Measurements from ENCODE around the gene SERF2.
A peak's percentile ranks its signal among the peaks of the same experiment; 100 is the strongest.

SERF2 gene

GRCh38 chr15:43774062-43774461 is 18.1 kb upstream of the SERF2 start:
- H3K4me3 ChIP-seq (ENCODE audit: low read length), result no peak overlapping the region
- no peak overlapping the region for H3K27ac ChIP-seq (ENCODE audit: low read length)
- no peak overlapping the region for H3K9ac ChIP-seq (ENCODE audit: low read length)
- no peaks in the 10 kb centered on the region for H3K9me3 ChIP-seq (ENCODE audit: control insufficient read depth, low read depth, low read length)
- peaks cover 52% of the 10 kb centered on the region for H3K36me3 ChIP-seq (ENCODE audit: control insufficient read depth, low read depth, low read length)
- H3K27me3 ChIP-seq (ENCODE audit: control insufficient read depth, insufficient read depth, low read length), result peaks cover 6% of the 10 kb centered on the region
- H3K4me1 ChIP-seq (ENCODE audit: control insufficient read depth, low read depth, low read length), result peaks cover 7% of the 10 kb centered on the region

GRCh38 chr15:43775411-43775965 is 16.6 kb upstream of the SERF2 start:
- H3K4me1 ChIP-seq (ENCODE audit: control insufficient read depth, low read depth, low read length), result peaks cover 7% of the 10 kb centered on the region
- peaks cover 6% of the 10 kb centered on the region for H3K27me3 ChIP-seq (ENCODE audit: control insufficient read depth, insufficient read depth, low read length)
- no peaks in the 10 kb centered on the region for H3K9me3 ChIP-seq (ENCODE audit: control insufficient read depth, low read depth, low read length)
- no peak overlapping the region for H3K27ac ChIP-seq (ENCODE audit: low read length)
- H3K9ac ChIP-seq (ENCODE audit: low read length), result no peak overlapping the region
- H3K36me3 ChIP-seq (ENCODE audit: control insufficient read depth, low read depth, low read length), result peaks cover 38% of the 10 kb centered on the region
- peak overlapping the region; percentile 86 for H3K4me3 ChIP-seq (ENCODE audit: low read length)

- peaks cover 7% of the 10 kb centered on the region for H3K4me1 ChIP-seq (ENCODE audit: control insufficient read depth, low read depth, low read length)
- H3K27me3 ChIP-seq (ENCODE audit: control insufficient read depth, insufficient read depth, low read length), result peaks cover 6% of the 10 kb centered on the region
- peaks cover 31% of the 10 kb centered on the region for H3K36me3 ChIP-seq (ENCODE audit: control insufficient read depth, low read depth, low read length)
- H3K4me3 ChIP-seq (ENCODE audit: low read length), result peak overlapping the region; percentile 86
- H3K9me3 ChIP-seq (ENCODE audit: control insufficient read depth, low read depth, low read length), result no peaks in the 10 kb centered on the region
- H3K9ac ChIP-seq (ENCODE audit: low read length), result peak overlapping the region; percentile 65
- no peak overlapping the region for H3K27ac ChIP-seq (ENCODE audit: low read length)
Measured at GRCh38 chr15:43776101-43776717, 15.9 kb upstream of the SERF2 start.

DNA sequence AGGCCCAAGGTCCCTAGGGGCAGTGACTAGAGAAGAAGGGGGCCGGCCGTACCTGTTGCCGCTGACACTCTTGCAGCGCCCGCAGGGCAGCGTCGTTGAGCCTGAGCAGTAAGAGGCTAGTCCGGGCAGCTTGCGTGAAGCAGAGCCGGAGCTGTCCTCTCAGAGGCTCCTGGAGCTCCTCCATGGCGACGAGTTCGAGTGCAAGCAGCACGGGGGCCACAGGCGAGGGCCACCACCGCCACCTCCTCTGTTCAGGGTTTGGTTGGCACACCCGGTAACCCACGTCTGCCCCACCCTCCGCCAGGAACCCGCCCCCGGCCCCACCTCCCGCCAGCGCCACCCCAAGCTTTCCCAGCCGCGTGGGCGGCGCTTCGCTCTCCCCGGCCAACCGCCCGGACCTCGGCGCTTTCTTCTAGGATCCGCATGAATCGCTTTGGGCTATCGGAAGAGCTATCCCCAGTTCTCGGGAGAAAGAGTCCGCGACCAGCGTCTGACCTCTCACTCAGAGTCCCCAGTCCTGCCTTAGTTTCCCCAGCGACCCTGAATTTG is 15.3 kb upstream of the SERF2 start, which contains the start of gene ELL3:
TSS of gene ELL3 (minus strand) at position 249 of the 549 bp plus-strand sequence. CDS start at position 184, 65 bp downstream.
- peaks cover 25% of the 10 kb centered on the region for H3K36me3 ChIP-seq (ENCODE audit: control insufficient read depth, low read depth, low read length)
- peak within 1 kb of the TSS; percentile 86 for H3K4me3 ChIP-seq (ENCODE audit: low read length)
- peaks cover 7% of the 10 kb centered on the region for H3K4me1 ChIP-seq (ENCODE audit: control insufficient read depth, low read depth, low read length)
- no peaks in the 10 kb centered on the region for H3K9me3 ChIP-seq (ENCODE audit: control insufficient read depth, low read depth, low read length)
- peaks cover 6% of the 10 kb centered on the region for H3K27me3 ChIP-seq (ENCODE audit: control insufficient read depth, insufficient read depth, low read length)
- peak within 1 kb of the TSS; percentile 65 for H3K9ac ChIP-seq (ENCODE audit: low read length)
- no peak within 1 kb of the TSS for H3K27ac ChIP-seq (ENCODE audit: low read length)

DNA sequence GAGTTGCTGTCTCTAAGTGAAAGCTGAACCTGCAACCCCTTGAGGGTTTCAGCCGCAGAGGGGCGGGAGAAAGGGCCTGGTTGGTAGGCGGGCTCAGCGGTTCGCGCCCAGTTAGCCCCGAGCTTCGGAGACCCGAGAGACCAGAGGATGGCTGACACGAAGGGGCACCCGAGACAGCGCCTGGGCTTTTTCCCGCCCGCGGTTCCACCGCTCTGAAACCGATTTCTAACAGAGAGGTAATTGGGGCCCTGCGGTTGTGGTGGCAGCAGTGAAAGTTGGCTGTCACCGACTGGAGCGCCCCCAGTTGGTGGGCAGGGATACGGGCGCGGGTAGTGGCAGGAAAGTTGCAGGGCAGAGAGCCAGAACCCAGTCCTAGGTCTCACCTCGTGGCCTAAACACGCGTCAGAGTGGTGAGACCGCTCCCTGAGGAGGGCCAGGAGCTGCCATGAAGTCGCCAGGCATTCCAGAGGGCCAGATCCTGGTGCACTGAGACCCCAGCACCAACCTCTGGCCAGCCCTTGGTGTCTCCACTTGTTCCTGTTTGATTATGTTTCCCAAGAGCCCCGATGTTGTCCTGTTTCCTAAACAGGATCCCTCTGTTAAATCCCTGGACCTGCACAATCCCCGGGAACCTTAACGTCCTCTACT is 14.7 kb upstream of the SERF2 start:
- H3K27me3 ChIP-seq (ENCODE audit: control insufficient read depth, insufficient read depth, low read length), result peaks cover 6% of the 10 kb centered on the region
- peak overlapping the region; percentile 86 for H3K4me3 ChIP-seq (ENCODE audit: low read length)
- peaks cover 19% of the 10 kb centered on the region for H3K36me3 ChIP-seq (ENCODE audit: control insufficient read depth, low read depth, low read length)
- peaks cover 7% of the 10 kb centered on the region for H3K4me1 ChIP-seq (ENCODE audit: control insufficient read depth, low read depth, low read length)
- H3K9ac ChIP-seq (ENCODE audit: low read length), result peak overlapping the region; percentile 27
- H3K9me3 ChIP-seq (ENCODE audit: control insufficient read depth, low read depth, low read length), result no peaks in the 10 kb centered on the region
- no peak overlapping the region for H3K27ac ChIP-seq (ENCODE audit: low read length)

- Histone ChIP-seq H3K27ac (ENCODE audit: low read length) (no peak overlapping the region), H3K36me3 (ENCODE audit: control insufficient read depth, low read depth, low read length) (peaks cover 5% of the 10 kb centered on the region), H3K27me3 (ENCODE audit: control insufficient read depth, insufficient read depth, low read length) (peaks cover 6% of the 10 kb centered on the region), H3K4me1 (ENCODE audit: control insufficient read depth, low read depth, low read length) (peaks cover 7% of the 10 kb centered on the region), H3K4me3 (ENCODE audit: low read length) (no peak overlapping the region), H3K9me3 (ENCODE audit: control insufficient read depth, low read depth, low read length) (no peaks in the 10 kb centered on the region), H3K9ac (ENCODE audit: low read length) (no peak overlapping the region)
Measured at GRCh38 chr15:43779016-43779415, 13.1 kb upstream of the SERF2 start.

DNA sequence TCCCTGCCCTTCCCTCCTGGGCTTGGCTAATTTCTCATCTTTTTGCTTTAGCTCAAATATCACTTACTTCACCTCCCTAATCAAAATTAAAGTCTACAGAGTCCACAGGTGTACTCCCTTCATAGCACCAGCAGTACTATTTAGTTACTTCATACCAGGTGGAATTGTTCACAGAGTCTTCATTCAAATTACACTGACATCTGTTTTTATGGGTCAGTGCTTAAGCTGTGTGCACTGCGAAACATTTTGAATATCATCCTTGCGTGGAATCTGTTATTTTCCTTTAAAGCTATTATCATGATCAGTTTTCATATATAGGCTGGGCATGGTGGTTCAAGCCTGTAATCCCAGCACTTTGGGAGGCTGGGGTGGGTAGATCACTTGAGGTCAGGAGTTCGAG is 2.7 kb upstream of the SERF2 start:
- Histone ChIP-seq H3K4me3 (ENCODE audit: low read length) (no peak overlapping the region), H3K27ac (ENCODE audit: low read length) (no peak overlapping the region), H3K9ac (ENCODE audit: low read length) (no peak overlapping the region), H3K36me3 (ENCODE audit: control insufficient read depth, low read depth, low read length) (peaks cover 13% of the 10 kb centered on the region), H3K9me3 (ENCODE audit: control insufficient read depth, low read depth, low read length) (no peaks in the 10 kb centered on the region), H3K4me1 (ENCODE audit: control insufficient read depth, low read depth, low read length) (peaks cover 13% of the 10 kb centered on the region), H3K27me3 (ENCODE audit: control insufficient read depth, insufficient read depth, low read length) (no peaks in the 10 kb centered on the region)

DNA sequence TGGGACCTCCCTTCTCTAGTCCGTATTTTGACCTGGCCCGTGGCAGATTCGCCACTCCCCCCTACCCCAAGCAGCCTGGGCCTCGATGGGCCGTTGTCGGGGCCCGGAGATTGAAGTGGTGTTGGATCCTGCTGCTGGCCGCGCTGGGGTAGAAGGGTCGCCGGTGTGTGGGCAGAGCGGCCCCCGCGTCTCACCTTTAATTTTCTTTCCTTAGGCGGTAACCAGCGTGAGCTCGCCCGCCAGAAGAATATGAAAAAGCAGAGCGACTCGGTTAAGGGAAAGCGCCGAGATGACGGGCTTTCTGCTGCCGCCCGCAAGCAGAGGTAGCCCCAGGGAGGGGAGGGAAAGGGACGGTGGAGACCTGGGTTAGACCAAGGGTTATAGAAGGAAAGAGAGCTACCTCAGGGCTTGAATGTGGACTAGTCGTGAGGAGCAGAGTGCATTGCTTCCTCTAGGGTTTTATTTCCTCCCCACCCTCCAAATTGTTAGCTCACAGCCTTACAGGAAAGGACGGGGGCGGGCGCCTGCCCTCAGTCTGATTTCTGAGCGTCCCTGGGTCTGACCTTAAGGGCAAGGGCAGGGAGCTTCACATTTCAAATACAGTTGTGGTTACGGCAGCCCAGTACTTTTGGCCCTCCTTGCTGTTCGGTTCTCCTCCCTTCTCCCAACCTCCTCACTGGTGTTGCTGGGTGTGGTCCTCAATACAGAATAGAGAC is 799 bp downstream of the SERF2 start:
- Histone ChIP-seq H3K9ac (ENCODE audit: low read length) (peak overlapping the region; percentile 97), H3K4me1 (ENCODE audit: control insufficient read depth, low read depth, low read length) (peaks cover 32% of the 10 kb centered on the region), H3K27me3 (ENCODE audit: control insufficient read depth, insufficient read depth, low read length) (no peaks in the 10 kb centered on the region), H3K9me3 (ENCODE audit: control insufficient read depth, low read depth, low read length) (no peaks in the 10 kb centered on the region), H3K4me3 (ENCODE audit: low read length) (peak overlapping the region; percentile 99), H3K36me3 (ENCODE audit: control insufficient read depth, low read depth, low read length) (peaks cover 36% of the 10 kb centered on the region), H3K27ac (ENCODE audit: low read length) (peak overlapping the region; percentile 78)

DNA sequence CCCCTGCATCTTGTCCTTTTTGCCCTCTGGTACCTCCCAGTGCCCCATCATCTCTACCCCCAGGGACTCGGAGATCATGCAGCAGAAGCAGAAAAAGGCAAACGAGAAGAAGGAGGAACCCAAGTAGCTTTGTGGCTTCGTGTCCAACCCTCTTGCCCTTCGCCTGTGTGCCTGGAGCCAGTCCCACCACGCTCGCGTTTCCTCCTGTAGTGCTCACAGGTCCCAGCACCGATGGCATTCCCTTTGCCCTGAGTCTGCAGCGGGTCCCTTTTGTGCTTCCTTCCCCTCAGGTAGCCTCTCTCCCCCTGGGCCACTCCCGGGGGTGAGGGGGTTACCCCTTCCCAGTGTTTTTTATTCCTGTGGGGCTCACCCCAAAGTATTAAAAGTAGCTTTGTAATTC is 1.5 kb downstream of the SERF2 start:
- H3K9ac ChIP-seq (ENCODE audit: low read length), result no peak overlapping the region
- peaks cover 32% of the 10 kb centered on the region for H3K4me1 ChIP-seq (ENCODE audit: control insufficient read depth, low read depth, low read length)

DNA sequence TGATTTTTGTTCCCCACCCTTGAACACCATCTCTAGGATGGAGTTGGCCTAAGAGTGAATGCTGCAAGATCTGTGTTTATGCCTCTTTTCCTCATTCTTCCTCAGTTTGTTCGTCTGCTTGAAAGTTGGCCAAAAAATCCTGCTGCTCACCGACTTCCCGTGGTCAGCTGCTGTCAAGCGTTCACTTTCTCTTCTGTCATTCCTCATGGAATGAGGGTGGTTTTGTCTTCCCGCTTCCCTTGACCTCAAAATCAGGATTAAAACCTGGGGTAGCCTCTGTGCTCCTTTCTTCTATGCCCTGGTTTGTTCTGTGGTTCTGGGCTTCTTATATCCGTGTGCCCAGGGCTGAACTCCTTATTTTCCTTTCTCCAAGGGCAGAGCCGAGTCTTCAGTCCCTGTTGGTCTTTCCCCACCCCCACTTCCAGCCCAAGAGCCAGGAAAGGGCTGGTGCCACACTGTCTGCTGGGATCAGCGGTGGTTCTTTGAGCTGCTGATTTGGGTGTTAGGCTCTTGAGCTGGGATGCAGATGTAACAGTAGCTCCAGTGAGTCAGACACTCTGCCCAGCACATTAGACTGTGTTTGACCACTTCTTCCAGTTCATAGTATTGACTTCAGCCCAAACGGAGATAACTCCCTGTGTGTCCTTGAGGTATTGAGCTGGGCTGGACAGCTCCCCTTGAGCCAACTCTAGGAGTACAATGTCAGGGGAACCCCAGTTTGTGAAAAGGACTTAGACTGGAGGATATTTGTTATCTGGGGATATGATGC is 2.3 kb downstream of the SERF2 start:
- H3K4me1 ChIP-seq (ENCODE audit: control insufficient read depth, low read depth, low read length), result peaks cover 32% of the 10 kb centered on the region
- H3K4me3 ChIP-seq (ENCODE audit: low read length), result peak overlapping the region; percentile 7
- H3K9me3 ChIP-seq (ENCODE audit: control insufficient read depth, low read depth, low read length), result no peaks in the 10 kb centered on the region
- no peak overlapping the region for H3K27ac ChIP-seq (ENCODE audit: low read length)
- no peaks in the 10 kb centered on the region for H3K27me3 ChIP-seq (ENCODE audit: control insufficient read depth, insufficient read depth, low read length)
- no peak overlapping the region for H3K9ac ChIP-seq (ENCODE audit: low read length)
- peaks cover 41% of the 10 kb centered on the region for H3K36me3 ChIP-seq (ENCODE audit: control insufficient read depth, low read depth, low read length)

More for the DNA sequence above, 1.5 kb downstream of the SERF2 start:
- Histone ChIP-seq H3K4me3 (ENCODE audit: low read length) (peak overlapping the region; percentile 99), H3K36me3 (ENCODE audit: control insufficient read depth, low read depth, low read length) (peaks cover 39% of the 10 kb centered on the region), H3K9me3 (ENCODE audit: control insufficient read depth, low read depth, low read length) (no peaks in the 10 kb centered on the region), H3K27ac (ENCODE audit: low read length) (no peak overlapping the region), H3K27me3 (ENCODE audit: control insufficient read depth, insufficient read depth, low read length) (no peaks in the 10 kb centered on the region)

DNA sequence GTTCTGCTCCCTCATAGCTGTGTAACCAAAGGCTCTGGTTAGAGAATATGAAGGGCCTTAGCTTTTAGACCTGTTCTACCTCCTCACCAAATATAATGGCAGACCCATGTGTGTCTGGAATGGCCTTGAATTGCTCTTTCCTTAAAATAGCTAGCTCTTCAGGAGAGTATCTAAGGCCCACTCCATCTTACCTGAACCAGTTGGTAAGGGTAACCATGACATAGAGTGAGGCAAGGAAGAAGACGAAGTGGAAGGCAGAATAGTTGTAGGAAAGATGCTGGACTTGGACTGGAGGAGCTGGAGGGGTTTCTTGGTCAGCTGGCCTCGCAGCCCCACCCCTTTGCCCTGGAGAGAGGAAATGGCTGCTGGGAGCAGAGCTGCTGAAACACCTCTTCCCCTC is 3.1 kb downstream of the SERF2 start:
- Histone ChIP-seq H3K9ac (ENCODE audit: low read length) (no peak overlapping the region), H3K27me3 (ENCODE audit: control insufficient read depth, insufficient read depth, low read length) (no peaks in the 10 kb centered on the region), H3K36me3 (ENCODE audit: control insufficient read depth, low read depth, low read length) (peaks cover 41% of the 10 kb centered on the region), H3K27ac (ENCODE audit: low read length) (no peak overlapping the region), H3K4me1 (ENCODE audit: control insufficient read depth, low read depth, low read length) (peaks cover 36% of the 10 kb centered on the region), H3K4me3 (ENCODE audit: low read length) (no peak overlapping the region), H3K9me3 (ENCODE audit: control insufficient read depth, low read depth, low read length) (no peaks in the 10 kb centered on the region)
